ENCODE results near the gene PSMA3.

PSMA3 gene

GRCh38 chr14:58270628-58271027, 26.0 kb downstream of the PSMA3 start:
- DNase-seq (ENCODE audit: low read depth in 2 of 2, low spot score in 1 of 2), result no peak

DNA sequence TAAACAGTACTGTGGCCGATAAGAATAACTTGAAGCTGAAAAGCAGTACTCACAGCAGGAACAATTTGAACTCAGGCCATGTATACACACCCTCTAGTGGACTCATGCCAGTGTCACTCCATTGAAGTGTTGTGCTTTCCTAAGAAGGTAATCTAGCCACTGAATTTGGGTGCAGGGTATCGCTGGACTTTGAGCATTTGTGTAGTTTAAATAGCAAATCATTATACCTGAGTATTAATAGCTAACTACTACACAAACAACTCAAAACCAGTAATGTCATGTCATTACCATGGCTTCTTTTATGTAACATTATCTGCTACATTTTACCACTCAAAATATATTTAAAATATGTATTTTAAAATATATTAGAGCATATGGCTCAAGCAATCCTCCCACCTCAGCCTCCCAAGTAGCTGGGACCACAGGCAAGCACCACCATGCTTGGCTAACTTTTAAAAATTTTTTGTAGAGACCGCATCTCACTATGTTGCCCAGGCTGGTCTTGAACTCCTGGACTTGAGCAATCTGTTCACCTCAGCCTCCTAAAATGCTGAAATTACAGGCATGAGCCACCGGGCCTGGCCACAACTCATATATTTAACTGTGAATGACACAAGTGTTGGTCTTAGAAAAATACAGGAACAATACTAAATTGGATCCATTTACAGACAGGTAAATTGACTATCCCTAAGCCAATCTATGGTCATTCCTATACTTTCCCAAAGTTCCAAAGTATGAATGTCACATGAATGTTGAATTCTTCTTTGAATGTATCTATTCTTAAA, 28.1 kb downstream of the PSMA3 start:
- no peak for DNase-seq (ENCODE audit: low read depth in 2 of 2, low spot score in 1 of 2)

DNA sequence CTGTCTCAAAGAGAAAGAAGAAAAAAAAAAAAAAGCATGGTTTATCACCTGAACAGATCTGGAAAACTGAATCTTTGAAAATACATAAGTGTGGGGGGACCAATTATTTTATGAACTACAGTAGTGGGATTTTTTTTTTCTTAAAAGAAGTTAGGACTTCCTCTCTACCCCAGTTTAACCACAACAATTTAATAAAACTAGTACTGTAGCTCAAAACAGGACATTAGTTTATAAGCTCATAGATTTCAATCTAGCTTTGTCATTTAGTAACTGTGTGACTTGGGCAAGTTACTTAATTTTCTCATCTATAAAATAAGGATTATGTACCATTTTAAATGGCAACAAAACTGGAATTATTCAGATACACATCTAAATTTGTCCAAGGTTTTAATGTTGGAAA, 30.2 kb downstream of the PSMA3 start:
- DNase-seq (ENCODE audit: low read depth in 2 of 2, low spot score in 1 of 2), result no peak

GRCh38 chr14:58275527-58276190, 31.0 kb downstream of the PSMA3 start:
- no peak for DNase-seq (ENCODE audit: low read depth in 2 of 2, low spot score in 1 of 2)

- DNase-seq (ENCODE audit: low read depth in 2 of 2, low spot score in 1 of 2), result no peak
Measured at GRCh38 chr14:58276208-58276607, 31.6 kb downstream of the PSMA3 start.

- DNase-seq (ENCODE audit: low read depth in 2 of 2, low spot score in 1 of 2), result no peak
Measured at GRCh38 chr14:58278177-58278576, 33.5 kb downstream of the PSMA3 start.

- DNase-seq (ENCODE audit: low read depth in 2 of 2, low spot score in 1 of 2), result no peak
Measured at GRCh38 chr14:58280954-58281787, 36.5 kb downstream of the PSMA3 start.

DNA sequence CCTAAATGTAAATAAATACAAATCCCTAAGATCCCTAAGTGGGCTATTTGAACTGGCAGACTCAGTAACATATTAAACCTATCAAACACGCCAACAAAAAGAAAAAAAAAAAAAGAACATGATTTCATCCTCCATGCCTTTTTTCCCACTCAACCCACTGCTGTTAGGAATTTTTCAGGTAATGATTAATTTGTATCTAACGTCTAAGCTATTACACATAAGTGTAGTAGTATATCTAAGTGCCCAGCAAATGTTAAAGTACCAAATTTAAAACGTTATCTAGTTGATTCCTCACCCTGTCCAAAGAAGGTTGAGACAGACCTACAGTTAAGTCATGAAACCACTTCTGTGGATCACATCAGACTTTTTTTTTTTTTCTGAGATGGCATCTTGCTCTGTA, 37.3 kb downstream of the PSMA3 start:
- no peak for DNase-seq (ENCODE audit: low read depth in 2 of 2, low spot score in 1 of 2)

- no peak for DNase-seq (ENCODE audit: low read depth in 2 of 2, low spot score in 1 of 2)
Measured at GRCh38 chr14:58282925-58283593, 38.4 kb downstream of the PSMA3 start.

GRCh38 chr14:58283730-58284129, 39.1 kb downstream of the PSMA3 start:
- no peak for DNase-seq (ENCODE audit: low read depth in 2 of 2, low spot score in 1 of 2)

GRCh38 chr14:58285132-58285531, 40.5 kb downstream of the PSMA3 start:
- DNase-seq (ENCODE audit: low read depth in 2 of 2, low spot score in 1 of 2), result no peak

GRCh38 chr14:58287607-58288042, 43.0 kb downstream of the PSMA3 start:
- DNase-seq (ENCODE audit: low read depth in 2 of 2, low spot score in 1 of 2), result no peak

DNA sequence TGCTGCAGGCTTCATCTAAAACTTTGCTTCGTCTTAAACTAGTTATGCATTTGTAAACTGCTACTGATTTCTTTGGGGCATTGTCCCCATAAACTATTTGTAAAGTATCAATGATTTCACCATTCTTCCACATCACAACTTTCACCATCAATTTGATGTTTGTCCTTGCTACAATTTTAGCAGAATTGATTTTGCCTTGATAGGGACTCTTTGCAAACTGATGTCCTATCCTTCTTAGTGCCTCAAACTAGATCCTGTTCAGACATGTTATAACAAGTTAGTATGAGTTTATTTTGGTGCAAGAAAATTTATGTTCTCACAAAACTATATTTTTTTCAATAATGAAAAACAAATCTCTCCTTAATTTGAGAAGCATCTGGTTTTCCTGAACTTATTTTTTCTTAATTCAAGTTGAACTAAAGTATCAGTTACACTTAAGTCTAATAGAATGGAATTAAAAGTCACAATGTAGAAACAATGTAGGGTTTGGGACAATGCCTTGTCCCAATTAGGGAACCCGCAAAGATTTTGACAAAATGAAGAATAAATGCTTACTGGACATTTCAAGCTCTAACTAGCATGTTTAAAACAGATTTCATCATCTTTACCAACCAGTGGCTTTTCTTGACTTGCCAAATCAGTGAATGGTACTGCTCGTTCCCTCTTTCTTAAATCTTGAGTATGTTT, 43.6 kb downstream of the PSMA3 start:
- DNase-seq (ENCODE audit: low read depth in 2 of 2, low spot score in 1 of 2), result no peak

GRCh38 chr14:58291646-58292045, 47.0 kb downstream of the PSMA3 start:
- no peak for DNase-seq (ENCODE audit: low read depth in 2 of 2, low spot score in 1 of 2)

DNA sequence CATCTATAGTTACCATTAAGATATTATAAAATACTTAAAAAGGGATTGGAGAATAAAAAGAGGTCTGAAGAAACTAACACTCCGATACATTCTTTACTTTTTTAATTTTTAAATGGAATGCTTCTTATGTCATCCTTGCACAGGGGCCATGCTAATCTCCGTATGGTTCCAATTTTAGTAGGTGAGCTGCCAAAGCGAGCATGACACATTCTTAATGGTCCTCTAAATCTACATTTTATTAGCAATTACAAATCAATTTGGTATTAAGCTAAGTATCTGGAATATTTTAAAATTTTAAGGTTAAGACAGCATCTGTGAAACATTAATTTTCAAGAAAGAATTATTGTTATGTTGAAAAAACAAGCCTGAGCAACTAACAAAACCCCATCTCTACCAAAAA, 47.5 kb downstream of the PSMA3 start:
- no peak for DNase-seq (ENCODE audit: low read depth in 2 of 2, low spot score in 1 of 2)

- DNase-seq (ENCODE audit: low read depth in 2 of 2, low spot score in 1 of 2), result no peak
Measured at GRCh38 chr14:58294201-58294600, 49.6 kb downstream of the PSMA3 start.

DNA sequence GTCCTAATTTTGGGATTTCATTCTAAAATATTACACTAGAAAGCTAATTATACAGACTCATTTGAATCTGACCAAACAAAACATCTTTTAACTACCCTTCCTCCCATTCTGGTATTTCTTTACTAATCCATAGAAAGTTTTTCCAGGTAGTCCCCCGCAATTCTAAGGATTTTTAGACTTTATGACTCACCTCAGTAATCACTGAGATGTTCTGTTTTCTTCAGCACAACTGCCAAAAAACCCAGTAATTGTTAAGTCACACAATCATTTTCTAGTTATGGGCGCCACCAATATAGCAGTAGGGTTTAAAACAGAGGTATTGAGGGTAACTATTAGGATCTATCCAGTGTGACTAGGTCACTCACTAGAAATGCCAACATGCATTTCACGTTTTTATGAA, 52.1 kb downstream of the PSMA3 start:
- no peak for DNase-seq (ENCODE audit: low read depth in 2 of 2, low spot score in 1 of 2)

- DNase-seq (ENCODE audit: low read depth in 2 of 2, low spot score in 1 of 2), result no peak
Measured at GRCh38 chr14:58297412-58297761, 52.7 kb downstream of the PSMA3 start.

DNA sequence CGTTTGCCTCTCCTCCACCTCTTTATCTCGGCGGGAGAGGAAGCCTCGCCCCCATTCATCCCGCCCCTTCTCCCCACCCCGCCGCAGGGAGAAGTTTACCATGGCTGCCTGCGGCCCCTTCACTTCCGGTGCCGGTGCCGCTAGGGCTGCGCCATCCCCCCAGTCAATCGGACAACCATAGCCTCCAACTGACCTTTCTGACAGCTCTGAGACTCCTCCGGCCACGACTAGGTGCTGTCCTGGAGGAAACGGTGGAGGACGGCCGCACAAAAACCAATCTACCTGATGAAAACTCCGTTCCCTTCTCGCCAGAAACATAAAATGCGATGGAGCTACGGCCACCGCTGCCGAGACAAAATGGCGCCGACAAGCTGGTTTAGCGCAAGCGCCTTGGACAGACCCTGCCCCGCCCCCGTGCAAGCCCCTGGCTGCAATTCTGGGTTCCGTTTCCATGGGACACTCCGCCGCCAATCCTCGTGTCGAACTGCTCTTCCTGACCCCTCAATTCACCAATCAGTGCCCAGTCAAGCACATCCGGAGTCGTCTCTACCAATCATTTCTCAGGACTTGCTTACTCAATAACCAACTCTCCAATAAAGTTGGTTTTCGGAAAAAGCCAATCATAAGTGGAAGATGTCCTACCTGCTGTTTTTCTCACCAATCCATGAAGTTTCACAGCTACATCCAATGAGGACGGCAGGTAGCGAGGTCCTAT, 53.3 kb downstream of the PSMA3 start:
- DNase-seq (ENCODE audit: low read depth in 2 of 2, low spot score in 1 of 2), result peak; percentile 94 to 98
